HT1080 (cell line): ENCODE results near the gene MAGI2. TPM values are rescaled to one million over a fixed set of nuclear protein-coding genes. Genes with fewer than 3 reads are reported as not detected.

Experiments
- DNase-seq: peaks from one replicate; pipeline ENCODE4 v3.0.0-alpha.2; 2015; ENCODE audit warnings: low read depth
- total RNA-seq: library from RNA; depleted of rRNA; stranded (reverse); fragments of >200 nt; shearing (Covaris generic); gene quantifications from 2 replicates; pipeline ENCODE4 v1.2.3, GENCODE V29; 2014

Gene MAGI2
- total RNA-seq, 1 experiment from 2014 or later, result 0.39 TPM

- peak; percentile 5 for DNase-seq
These were observed 486.4 kb downstream of the MAGI2 start for GRCh38 chr7:78967046-78967445.

- peak; percentile 62 for DNase-seq
These were observed 494.0 kb downstream of the MAGI2 start for GRCh38 chr7:78959477-78959876.

GRCh38 chr7:78955329-78955728, 498.1 kb downstream of the MAGI2 start:
- no peak for DNase-seq

- no peak for DNase-seq
These were observed 499.6 kb downstream of the MAGI2 start for GRCh38 chr7:78953726-78954363.

- peak; percentile 1 for DNase-seq
These were observed 500.4 kb downstream of the MAGI2 start for GRCh38 chr7:78953090-78953489.

- DNase-seq, result no peak
These were observed 513.8 kb downstream of the MAGI2 start for GRCh38 chr7:78939669-78940068.

- no peak for DNase-seq
These were observed 528.9 kb downstream of the MAGI2 start for GRCh38 chr7:78924581-78924980.

- no peak for DNase-seq
These were observed 540.7 kb downstream of the MAGI2 start for GRCh38 chr7:78912781-78913180.

- no peak for DNase-seq
These were observed 546.7 kb downstream of the MAGI2 start for GRCh38 chr7:78906735-78907134.

GRCh38 chr7:78905436-78905835, 548.0 kb downstream of the MAGI2 start:
- no peak for DNase-seq

- DNase-seq, result no peak
These were observed 548.5 kb downstream of the MAGI2 start for GRCh38 chr7:78904983-78905382.

- no peak for DNase-seq
These were observed 551.9 kb downstream of the MAGI2 start for GRCh38 chr7:78901566-78901965.

GRCh38 chr7:78900806-78901205, 552.7 kb downstream of the MAGI2 start:
- no peak for DNase-seq

- no peak for DNase-seq
These were observed 558.1 kb downstream of the MAGI2 start for GRCh38 chr7:78895393-78895792.

GRCh38 chr7:78879206-78879605, 574.3 kb downstream of the MAGI2 start:
- DNase-seq, result no peak

GRCh38 chr7:78873117-78873516, 580.4 kb downstream of the MAGI2 start:
- no peak for DNase-seq

GRCh38 chr7:78864339-78864738, 589.1 kb downstream of the MAGI2 start:
- DNase-seq, result no peak

- DNase-seq, result no peak
These were observed 590.2 kb downstream of the MAGI2 start for GRCh38 chr7:78863281-78863680.

GRCh38 chr7:78862411-78862900, 591.0 kb downstream of the MAGI2 start:
- DNase-seq, result no peak

- peak; percentile 8 for DNase-seq
These were observed 600.5 kb downstream of the MAGI2 start for GRCh38 chr7:78852951-78853350.

GRCh38 chr7:78850093-78850740, 603.2 kb downstream of the MAGI2 start:
- DNase-seq, result no peak

- DNase-seq, result no peak
These were observed 608.3 kb downstream of the MAGI2 start for GRCh38 chr7:78845155-78845554.

- no peak for DNase-seq
These were observed 611.4 kb downstream of the MAGI2 start for GRCh38 chr7:78842068-78842467.
